GM13976 (cell line): ENCODE measurements around the gene PPP1R9A.

Experiments
- DNase-seq: peaks from one replicate; pipeline ENCODE4 v3.0.0; 2012; ENCODE audit warnings: low spot score
- in situ Hi-C: fragments of 300-500 bp; cut with MboI; formaldehyde crosslinking; loops from one replicate; pipeline ENCODE4 v1.12.0; 2022; ENCODE audit warnings: low sequenced_read_pairs, mixed read lengths, inconsistent platforms; ENCODE audit not compliant: unreplicated experiment
- TF ChIP-seq, protein P1 (sequence below): IDR thresholded peaks from 2 replicates; pipeline ENCODE4 v1.5.1; 2012; ENCODE audit warnings: borderline replicate concordance, mild to moderate bottlenecking; ENCODE audit not compliant: insufficient read depth; ENCODE audit errors: extremely low read depth, missing control alignments, control extremely low read depth

The PPP1R9A gene

GRCh38 chr7:95261895-95262415 is 354.6 kb downstream of the PPP1R9A start:
- in situ Hi-C loops = no loop called here
- TF ChIP-seq, protein P1, sequence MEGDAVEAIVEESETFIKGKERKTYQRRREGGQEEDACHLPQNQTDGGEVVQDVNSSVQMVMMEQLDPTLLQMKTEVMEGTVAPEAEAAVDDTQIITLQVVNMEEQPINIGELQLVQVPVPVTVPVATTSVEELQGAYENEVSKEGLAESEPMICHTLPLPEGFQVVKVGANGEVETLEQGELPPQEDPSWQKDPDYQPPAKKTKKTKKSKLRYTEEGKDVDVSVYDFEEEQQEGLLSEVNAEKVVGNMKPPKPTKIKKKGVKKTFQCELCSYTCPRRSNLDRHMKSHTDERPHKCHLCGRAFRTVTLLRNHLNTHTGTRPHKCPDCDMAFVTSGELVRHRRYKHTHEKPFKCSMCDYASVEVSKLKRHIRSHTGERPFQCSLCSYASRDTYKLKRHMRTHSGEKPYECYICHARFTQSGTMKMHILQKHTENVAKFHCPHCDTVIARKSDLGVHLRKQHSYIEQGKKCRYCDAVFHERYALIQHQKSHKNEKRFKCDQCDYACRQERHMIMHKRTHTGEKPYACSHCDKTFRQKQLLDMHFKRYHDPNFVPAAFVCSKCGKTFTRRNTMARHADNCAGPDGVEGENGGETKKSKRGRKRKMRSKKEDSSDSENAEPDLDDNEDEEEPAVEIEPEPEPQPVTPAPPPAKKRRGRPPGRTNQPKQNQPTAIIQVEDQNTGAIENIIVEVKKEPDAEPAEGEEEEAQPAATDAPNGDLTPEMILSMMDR = no peak
- no peak for DNase-seq

DNA sequence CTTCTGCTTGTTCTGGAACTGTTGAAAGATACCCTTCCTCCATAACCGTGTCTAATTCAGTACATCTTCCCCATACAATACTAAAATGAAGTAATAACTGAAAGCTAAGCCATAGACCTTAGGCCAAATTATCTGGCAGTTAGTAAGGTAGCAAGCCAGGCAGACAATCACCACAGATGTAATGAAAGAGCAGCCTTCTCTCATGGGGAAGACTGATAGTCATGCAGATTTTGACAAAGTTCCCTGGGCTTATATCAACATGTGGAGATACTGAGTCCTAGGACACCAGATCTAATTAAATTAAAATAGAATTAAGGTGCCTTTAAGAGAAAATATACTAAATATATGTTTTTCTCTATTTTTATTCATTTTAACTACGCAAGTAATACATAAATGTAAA is 355.5 kb downstream of the PPP1R9A start:
- DNase-seq = no peak
- in situ Hi-C loops = no loop called here
- TF ChIP-seq, protein P1 = no peak

GRCh38 chr7:95263785-95264362 is 356.5 kb downstream of the PPP1R9A start:
- TF ChIP-seq, protein P1 = no peak
- in situ Hi-C loops = no loop called here
- no peak for DNase-seq

DNA sequence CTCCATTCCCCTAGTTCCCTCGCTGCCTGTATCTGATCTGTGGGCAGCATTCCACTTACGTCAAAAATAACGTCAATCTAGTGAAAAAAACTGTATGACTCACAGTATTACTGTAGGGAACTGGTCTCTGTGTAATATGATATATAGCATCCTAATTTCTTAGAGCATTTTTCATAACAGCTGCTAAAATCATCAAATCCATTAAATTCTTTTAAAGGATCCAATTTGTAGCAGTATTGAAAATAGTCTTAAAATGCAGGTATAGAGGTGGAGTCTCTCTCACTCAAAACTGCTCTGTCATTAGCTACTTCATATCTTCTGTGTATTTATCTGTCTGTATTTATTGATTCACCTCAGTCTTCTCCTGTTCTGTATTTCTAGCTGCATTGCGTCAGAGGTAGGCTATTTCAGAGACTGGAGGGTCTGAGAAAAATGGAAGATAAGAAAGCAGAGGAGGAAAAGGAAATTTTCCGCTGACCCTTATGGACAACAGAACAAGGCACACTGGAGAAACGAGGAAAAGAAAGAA is 357.0 kb downstream of the PPP1R9A start:
- in situ Hi-C loops = no loop called here

DNA sequence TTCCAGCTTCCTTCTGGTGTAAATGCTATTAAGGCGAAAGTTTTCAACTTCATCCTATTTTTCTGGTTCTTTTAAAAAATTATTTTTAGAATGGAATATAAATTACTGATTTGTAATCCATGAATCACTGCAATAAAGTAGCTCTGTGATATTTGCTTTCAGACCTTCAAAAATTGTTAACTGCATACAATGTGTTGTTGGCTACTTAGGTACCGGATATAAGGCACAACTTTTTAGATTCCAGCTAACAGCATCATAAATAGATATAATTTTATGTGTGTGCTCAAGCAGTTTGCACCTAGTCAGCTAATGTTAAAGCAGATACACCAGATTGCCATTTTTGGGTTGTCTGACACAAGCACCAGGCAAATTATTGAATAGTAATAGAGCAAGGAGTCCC is 358.2 kb downstream of the PPP1R9A start:
- TF ChIP-seq, protein P1 = no peak
- no peak for DNase-seq
- in situ Hi-C loops = no loop called here

More for the DNA sequence above, 357.0 kb downstream of the PPP1R9A start:
- TF ChIP-seq, protein P1 = no peak
- DNase-seq = no peak

DNA sequence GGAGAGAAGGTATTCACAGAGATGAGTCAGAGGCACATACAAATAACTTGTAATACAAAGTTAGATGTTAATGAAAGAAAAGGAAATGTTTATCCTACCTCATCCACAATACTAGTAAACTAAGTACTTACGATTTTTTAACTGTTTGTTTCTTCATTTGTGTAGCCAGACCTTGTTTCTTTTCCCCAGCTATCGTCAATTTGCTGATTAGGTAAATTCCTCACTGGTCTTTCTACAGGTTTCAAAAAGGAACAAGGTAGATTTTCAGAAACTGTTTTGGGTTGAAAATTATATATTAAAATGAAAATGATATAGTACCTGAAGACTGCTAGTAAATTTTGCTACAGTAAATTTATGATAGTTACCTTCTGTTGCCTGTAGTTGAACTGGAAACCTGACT is 360.4 kb downstream of the PPP1R9A start:
- TF ChIP-seq, protein P1 = no peak
- no peak for DNase-seq
- in situ Hi-C loops = no loop called here
